Body of pancreas (tissue), 4 donors: ENCODE measurements around the gene RAD51B.

ENCODE experiments used
- CTCF ChIP-seq, 7 experiments: fragments of 450-650 bp in 4 of 7; fragments of 200-600 bp in 3 of 7; sonication (generic) in 3 of 7; IDR thresholded peaks; one replicate each; pipeline ENCODE4 v1.5.1; 2016 to 2019; ENCODE audit warnings: antibody characterized with exemption in 7 of 7
- POLR2A ChIP-seq, 3 donors: fragments of 450-650 bp; IDR thresholded peaks; one replicate each; pipeline ENCODE4 v1.6.1; 2016; ENCODE audit warnings: antibody characterized with exemption in 3 of 3, mild to moderate bottlenecking in 2 of 3

- TF ChIP-seq CTCF (IDR thresholded peaks at IDR 0.05) (no peak), POLR2A (IDR thresholded peaks at IDR 0.05) (no peak)
Observed at GRCh38 chr14:68245146-68246073, 425.8 kb downstream of the RAD51B start.
